ENCODE measurements around the gene PTPN14.
A peak's percentile ranks its signal among the peaks of the same experiment; 100 is the strongest.

PTPN14 gene

GRCh38 chr1:214447557-214447871, 103.9 kb downstream of the PTPN14 start:
- no peak for TF ChIP-seq CTCF (IDR thresholded peaks at IDR 0.05; ENCODE audit: low read depth, low read length)
- peak; percentile 47 to 50 for DNase-seq (ENCODE audit: low read depth in 2 of 2)
- peak overlapping the region in 1 of 2 donors; percentile 34 for H3K4me3 ChIP-seq (replicated peaks in 1 of 2; ENCODE audit: low read depth in 2 of 2, low read length in 2 of 2)

- TF ChIP-seq CTCF (IDR thresholded peaks at IDR 0.05; ENCODE audit: low read depth, low read length), result no peak
- H3K4me3 ChIP-seq (replicated peaks in 1 of 2; ENCODE audit: low read depth in 2 of 2, low read length in 2 of 2), result peak overlapping the region in 1 of 2 donors; percentile 34
- DNase-seq (ENCODE audit: low read depth in 2 of 2), result peak; percentile 87 to 94
Measured at GRCh38 chr1:214446772-214447556, 104.4 kb downstream of the PTPN14 start.

GRCh38 chr1:214445831-214446614, 105.4 kb downstream of the PTPN14 start:
- TF ChIP-seq CTCF (IDR thresholded peaks at IDR 0.05; ENCODE audit: low read depth, low read length), result no peak
- peak; percentile 55 to 79 for DNase-seq (ENCODE audit: low read depth in 2 of 2)
- H3K4me3 ChIP-seq (replicated peaks in 1 of 2; ENCODE audit: low read depth in 2 of 2, low read length in 2 of 2), result no peak overlapping the region

DNA sequence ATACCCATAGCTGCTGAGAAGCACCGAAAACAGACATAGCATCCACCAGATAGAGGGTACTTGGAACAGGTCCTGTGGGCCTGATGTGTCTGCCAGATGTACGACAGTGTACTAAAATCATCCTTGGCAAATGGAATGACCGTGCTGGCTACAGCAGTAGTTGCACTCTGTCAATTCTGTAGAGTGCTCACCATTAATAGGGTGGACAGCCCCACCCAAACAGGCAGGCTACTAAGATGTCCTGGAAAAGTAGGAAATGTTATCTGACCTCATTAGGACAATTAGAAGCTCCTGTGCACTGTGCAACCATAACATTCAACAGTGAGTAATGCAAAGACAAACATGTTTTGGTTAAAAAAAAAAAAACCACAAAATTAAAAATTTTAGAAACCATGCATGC, 106.2 kb downstream of the PTPN14 start:
- no peak overlapping the region for H3K4me3 ChIP-seq (replicated peaks in 1 of 2; ENCODE audit: low read depth in 2 of 2, low read length in 2 of 2)
- TF ChIP-seq CTCF (IDR thresholded peaks at IDR 0.05; ENCODE audit: low read depth, low read length), result no peak
- DNase-seq (ENCODE audit: low read depth in 2 of 2), result no peak

- TF ChIP-seq CTCF (IDR thresholded peaks at IDR 0.05; ENCODE audit: low read depth, low read length), result no peak
Measured at GRCh38 chr1:214444182-214444939, 107.0 kb downstream of the PTPN14 start.

DNA sequence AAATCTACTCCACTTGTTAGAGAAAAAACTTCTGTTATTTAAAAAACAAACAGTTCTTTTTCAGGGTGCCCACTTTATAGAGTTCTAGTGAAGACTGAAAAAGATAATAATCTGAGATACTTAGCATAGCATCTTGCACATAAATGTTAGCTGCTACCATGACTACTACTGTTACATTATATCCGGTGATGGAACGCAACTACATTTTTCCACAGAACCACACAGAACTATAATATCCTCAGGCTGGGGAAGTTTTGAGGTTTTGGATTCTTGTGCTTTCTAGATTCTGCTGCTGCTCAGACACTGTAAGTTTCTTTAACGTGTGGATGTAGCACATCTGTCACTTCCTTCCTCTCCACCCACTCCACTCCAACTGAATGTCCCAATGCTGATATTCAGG, 110.3 kb downstream of the PTPN14 start:
- no peak overlapping the region for H3K4me3 ChIP-seq (replicated peaks in 1 of 2; ENCODE audit: low read depth in 2 of 2, low read length in 2 of 2)
- DNase-seq (ENCODE audit: low read depth in 2 of 2), result peak; percentile 65 to 77
- TF ChIP-seq CTCF (IDR thresholded peaks at IDR 0.05; ENCODE audit: low read depth, low read length), result no peak

More at GRCh38 chr1:214444182-214444939, 107.0 kb downstream of the PTPN14 start:
- no peak for DNase-seq (ENCODE audit: low read depth in 2 of 2)
- H3K4me3 ChIP-seq (replicated peaks in 1 of 2; ENCODE audit: low read depth in 2 of 2, low read length in 2 of 2), result no peak overlapping the region

All from cardiac fibroblast (primary cell).